Measurements from ENCODE around the gene SLC39A11.
"Not testable (repeated sequence)": the region's sequence is repeated elsewhere in the genome, so short reads cannot be mapped to it uniquely, and the experiment has no call there.

The SLC39A11 gene

GRCh38 chr17:73092523-73093135 lies at the start of gene SLC39A11:
TSS of gene SLC39A11 (minus strand) at chr17:73092688. CDS start at chr17:73088764, 3,924 bp downstream.
- DNase-seq, result peak; percentile 86

DNA sequence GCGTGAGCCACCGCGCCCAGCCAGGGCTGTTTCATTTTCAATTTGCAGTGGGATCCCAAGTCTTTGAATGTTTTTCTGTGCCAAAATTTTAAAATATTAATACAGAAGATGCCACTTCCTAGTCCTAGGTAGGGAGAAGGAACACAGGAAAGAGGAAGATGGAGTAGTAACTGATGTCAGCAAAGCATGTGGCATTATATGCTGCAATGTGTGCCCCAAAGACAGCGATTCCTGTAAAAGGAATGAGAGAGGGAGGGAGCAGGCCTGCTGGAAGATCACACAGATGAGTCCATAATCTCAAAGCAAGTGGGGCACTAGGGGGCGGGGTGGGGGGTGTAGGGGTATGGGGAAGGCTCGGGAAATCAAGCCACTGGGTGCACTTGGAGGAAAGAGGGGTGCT lies 48.9 kb upstream of the SLC39A11 start:
- DNase-seq, result no peak

DNA sequence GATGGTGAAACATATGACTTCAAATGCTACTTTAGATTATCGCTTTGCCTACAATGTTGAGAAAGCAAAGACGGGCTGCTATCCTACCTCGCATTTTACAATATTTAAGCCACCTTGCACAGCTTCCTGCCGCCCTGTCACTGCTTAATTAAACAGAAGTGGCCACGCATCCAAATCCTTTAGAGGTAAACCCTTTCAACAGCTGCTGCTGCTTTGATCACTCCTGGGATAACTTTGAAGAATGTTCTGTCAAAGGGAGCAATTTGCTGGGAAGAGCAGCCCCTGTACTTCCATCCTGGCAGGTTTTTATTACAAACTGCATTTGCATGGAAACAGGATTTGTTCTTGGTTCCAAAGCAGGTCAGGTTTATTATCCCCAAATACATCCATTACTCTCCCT lies 48.1 kb upstream of the SLC39A11 start:
- DNase-seq, result no peak

- no peak for DNase-seq
These were observed 46.8 kb upstream of the SLC39A11 start for GRCh38 chr17:73139296-73139695.

DNA sequence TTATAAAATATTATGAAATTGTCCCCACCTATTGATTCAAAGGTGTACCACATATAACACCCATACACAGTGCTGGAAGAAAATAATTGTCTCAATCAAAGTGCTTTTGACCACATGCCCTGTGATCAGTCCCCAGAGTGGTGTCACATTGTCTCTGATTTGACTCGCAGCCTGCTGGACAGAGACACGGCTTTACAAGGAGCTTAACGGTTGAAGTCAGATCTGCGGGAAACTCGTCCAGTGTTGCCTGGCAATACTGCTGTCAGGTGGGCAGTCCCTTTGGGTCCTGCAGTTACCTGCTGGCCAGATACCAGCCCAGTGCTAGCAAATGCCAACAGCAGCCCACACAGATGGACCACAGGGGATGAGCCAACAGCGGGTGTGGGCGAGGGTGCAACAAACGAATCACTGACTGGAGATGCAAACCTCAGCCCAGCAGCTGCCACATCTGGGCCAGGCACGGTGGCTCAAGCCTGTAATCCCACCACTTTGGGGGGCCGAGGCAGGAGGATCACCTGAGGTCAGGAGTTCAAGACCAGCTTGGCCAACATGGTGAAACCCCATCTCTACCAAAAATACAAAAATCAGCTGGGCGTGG lies 46.2 kb upstream of the SLC39A11 start:
- no peak for DNase-seq

DNA sequence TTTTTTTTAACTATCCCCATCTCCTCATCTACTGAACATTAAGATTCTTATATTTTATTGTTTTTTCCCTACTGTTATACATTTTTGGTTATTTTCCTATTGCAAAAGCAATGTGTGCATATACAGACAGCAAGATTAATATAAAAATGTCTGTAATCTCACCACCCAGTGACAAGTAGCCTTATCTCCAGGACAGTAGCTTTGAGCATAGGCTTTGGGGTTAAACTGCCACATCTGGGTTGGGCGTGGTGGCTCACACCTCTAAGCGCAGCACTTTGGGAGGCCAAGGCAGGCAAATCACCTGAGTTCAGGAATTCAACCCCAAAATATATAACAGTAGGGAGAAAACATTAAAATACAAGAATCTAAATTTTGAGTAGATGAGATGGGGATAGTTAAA lies 44.9 kb upstream of the SLC39A11 start:
- no peak for DNase-seq

- no peak for DNase-seq
These were observed 43.3 kb upstream of the SLC39A11 start for GRCh38 chr17:73135766-73136165.

DNA sequence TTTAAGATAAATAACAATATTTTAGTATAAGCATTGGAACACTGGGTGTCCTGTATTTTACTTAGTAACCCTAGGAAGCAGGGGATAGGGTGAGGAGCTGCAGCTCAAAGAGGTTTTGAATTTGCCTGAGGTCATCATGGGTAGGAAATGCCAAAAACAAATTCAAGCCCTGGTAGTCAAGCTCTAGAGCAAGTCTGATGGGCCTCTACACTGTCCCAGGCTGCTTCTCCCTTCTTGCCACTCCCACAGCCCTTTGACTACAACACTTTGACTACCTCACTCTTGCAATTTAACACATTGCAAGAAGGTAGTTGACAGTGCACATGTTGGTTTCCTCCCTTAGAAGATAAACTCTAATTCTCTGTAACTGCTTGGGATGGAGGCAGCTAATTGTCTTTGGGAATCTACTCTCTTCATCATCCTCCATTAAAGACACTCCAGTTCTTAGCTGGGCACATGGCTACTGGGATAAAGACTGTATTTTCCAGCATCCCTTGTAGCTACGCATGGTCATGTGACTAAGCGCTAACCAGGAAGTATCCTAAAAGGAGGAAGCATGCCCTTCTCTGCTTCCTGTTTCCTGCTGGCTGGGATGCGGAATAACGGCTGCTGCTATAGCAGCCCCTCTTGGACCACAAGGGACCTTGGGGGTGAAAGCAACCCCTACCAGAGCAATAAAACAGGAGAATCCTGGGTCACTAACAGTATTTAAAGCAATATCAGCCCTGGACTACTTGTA lies 41.6 kb upstream of the SLC39A11 start:
- DNase-seq, result no peak

- no peak for DNase-seq
These were observed 39.6 kb upstream of the SLC39A11 start for GRCh38 chr17:73132085-73132492.

- DNase-seq, result not testable (repeated sequence)
These were observed 39.0 kb upstream of the SLC39A11 start for GRCh38 chr17:73131439-73131838.

DNA sequence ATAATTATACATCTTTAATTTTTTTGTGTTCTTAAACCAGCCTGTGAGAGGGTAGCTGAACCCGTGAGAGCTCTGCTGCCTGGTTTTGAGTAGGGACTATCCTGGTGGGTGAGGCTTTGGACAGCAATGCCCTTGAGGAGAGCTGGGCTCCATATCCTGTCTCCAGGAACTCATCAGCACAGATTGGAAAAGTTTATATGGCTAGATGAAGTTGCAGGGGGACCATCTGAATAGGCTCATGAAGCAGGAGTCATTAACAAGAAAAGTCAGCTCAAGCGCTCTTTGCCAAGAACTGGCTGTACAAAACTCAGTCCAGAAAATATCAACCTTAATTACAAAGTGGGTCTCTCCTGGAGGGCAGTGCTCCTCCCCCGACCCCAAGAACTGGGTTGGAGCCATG lies 38.5 kb upstream of the SLC39A11 start:
- no peak for DNase-seq

DNA sequence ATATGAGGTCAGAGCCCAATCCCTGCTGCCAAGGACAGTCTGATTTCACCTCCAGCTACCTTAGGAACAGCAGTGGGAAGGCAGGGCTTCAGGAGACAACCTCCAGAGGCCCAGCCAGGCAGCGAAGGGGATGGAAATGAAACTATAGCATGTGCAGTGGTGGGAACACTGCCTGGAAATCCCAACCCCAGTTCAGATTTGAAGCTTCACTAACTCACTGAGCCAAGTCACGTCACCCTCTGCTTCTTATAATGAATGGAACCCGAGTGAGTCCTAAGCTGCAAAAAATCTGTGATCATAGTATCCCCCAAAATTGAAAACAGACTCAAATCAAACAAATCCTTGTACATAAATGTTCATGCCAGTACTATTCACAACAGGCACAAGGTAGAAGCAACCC lies 36.0 kb upstream of the SLC39A11 start:
- no peak for DNase-seq

- no peak for DNase-seq
These were observed 34.4 kb upstream of the SLC39A11 start for GRCh38 chr17:73126716-73127473.

GRCh38 chr17:73123606-73124320 lies 31.3 kb upstream of the SLC39A11 start:
- no peak for DNase-seq

DNA sequence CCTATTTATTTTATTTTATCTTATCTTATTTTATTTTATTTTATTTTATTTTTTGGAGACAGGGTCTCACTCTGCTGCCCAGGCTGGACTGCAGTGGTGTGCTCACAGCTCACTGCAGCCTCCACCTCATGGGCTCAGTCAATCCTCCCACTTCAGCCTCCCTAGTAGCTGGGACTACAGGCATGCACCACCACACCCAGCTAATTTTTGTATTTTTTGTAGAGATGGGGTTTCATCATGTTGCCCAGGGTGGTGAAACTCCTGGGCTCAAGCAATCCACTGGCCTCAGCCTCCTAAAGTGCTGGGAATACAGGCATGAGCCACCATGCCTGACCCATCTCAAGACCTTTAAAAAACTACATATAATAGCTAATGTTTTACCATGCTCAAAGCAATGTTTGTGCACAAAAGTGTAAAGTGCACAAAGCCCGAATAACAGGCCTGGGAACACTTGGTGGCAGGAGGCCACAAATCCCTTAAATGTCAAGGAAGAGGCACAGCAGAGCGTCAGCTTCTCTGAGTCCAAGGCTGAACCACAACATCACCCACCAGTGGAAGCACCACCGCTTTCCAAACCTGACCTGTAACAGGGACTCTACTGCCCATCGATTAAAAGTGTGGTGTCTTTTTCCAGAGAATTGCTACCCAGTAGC lies 30.6 kb upstream of the SLC39A11 start:
- no peak for DNase-seq

DNA sequence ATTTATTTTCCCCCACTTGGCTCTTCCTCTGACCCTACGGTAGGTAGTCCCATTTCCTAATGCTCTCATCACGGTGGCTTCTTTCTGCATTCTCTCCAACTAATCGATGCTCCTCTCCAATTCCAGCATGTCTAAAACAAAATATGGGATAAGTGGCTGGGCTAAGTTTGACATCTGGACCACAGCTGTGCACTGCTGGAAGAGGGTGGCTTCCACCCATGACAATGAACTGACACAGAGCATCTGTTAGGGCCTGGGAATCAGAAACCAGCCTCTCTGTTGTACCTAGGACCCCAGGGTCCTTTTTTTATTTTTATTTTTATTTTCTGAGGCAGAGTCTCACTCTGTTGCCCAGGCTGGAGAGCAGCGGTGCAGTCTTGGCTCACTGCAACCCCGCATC lies 29.0 kb upstream of the SLC39A11 start:
- DNase-seq, result no peak

DNA sequence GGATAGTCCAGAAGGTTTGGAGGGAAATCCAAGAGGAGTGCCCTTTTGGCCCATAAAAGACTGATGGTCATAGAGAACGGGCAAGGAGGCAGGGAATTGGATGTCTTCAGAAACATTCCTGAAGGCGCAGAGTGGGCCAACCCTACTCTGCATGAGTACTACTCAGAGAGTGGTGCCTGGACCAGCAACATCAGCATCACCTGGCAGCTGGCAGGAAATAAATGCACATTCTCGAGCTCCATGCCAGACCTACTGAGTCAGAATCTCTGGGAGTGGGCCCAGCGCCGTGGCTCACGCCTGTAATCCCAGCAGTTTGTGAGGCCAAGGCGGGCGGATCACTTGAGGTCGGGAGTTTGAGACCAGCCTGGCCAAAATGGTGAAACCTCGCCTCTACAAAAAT lies 27.1 kb upstream of the SLC39A11 start:
- no peak for DNase-seq

- no peak for DNase-seq
These were observed 26.5 kb upstream of the SLC39A11 start for GRCh38 chr17:73118951-73119391.

DNA sequence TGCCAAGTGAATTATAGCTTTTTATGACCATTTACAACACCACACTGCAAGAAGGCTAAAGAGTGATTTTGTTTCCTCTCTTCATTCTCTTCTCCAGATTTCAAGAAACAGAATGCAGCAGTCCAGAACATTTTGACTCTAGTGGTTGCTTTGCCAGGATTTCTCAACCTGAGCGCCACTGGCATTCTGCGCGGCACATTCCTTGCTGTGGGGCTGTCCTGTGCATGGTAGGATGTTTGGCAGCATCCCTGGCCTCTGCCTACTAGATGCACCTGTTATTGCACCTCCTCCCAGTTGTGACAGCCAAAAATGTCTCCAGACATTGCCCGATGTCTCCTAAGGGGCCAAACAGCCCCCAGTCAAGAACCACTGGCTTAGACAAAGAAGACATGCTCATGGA lies 25.7 kb upstream of the SLC39A11 start:
- DNase-seq, result no peak

DNA sequence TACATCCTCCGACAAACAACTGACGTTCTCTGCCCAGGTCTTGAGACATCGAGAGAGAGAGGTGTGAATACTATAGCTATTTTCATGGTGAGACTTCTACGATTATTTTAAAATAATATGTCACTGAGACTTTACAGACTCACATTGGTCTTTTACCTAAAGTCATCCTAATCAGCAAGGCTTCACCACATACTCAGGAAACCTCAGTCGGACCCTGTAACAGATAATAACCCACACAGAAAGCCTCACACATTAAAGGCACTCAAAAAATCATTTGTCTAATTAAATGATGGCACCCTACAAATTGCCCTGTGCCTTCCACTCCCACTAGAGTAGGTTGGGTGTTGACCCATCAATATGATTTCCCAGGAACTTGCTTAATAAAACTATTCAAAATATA lies 19.8 kb upstream of the SLC39A11 start:
- DNase-seq, result no peak

DNA sequence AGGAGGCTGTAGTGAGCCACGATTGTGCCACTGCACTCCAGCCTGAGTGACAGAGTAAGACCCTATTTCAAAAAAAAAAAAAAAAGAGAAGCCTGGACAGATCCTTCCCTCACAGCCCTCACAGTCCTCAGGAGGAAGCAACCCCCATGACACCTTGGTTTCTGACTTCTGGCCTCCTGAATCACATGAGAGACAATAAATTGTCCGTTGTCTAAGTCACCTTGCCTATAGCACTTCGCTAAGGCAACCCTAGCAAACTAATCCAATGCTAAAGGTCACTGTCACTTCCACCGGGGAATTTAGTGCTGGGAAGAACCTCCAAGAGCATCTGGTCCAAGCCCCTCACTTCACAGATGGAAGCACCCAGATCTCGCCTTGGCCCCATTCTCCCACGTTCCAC lies 18.9 kb upstream of the SLC39A11 start:
- DNase-seq, result no peak

DNA sequence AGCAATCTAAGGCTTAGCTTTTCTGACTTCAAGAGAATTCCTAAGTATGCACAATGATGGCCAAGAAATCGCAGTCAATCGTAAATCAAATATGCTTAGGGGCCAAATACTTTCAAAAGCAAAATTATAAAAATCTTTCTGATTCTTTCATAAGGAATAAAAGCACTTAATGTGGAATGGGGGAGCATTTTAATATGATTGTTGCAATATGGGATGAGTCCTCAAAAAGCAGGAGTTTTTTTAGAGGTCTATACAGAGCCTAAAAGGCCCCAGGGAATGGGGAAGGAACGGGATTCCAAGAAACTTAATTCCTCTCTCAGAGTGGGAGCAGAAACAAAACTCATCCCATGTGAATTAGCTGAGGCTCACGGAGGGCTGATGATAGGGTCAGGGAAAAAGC lies 14.7 kb upstream of the SLC39A11 start:
- no peak for DNase-seq
